Uterine smooth muscle cell (primary cell): Measurements from ENCODE around the gene LRP10. TPM values are rescaled to one million over a fixed set of nuclear protein-coding genes. Genes with fewer than 3 reads are reported as not detected.

Experiments
- total RNA-seq: library from RNA; depleted of rRNA; stranded (reverse); fragments of >200 nt; gene quantifications from 2 replicates; pipeline ENCODE4 v1.2.3, GENCODE V29; 2014

LRP10 gene
- total RNA-seq: 48.4 and 69.1 TPM in 2 replicates

GRCh38 chr14:22871224-22872032 lies at the start of gene LRP10:
LRP10 (plus strand) TSS chr14:22871740; CDS start chr14:22872304, 564 bp downstream.

GRCh38 chr14:22829661-22830442 lies 41.7 kb upstream of the LRP10 start, which contains the start of gene MRPL52:
MRPL52 (plus strand) TSS chr14:22829887; CDS start chr14:22829913, 26 bp downstream.

GRCh38 chr14:22836301-22837113 lies 35.0 kb upstream of the LRP10 start, which contains the start of gene MMP14:
MMP14 (plus strand) TSS chr14:22836585; CDS start chr14:22836818, 233 bp downstream.

GRCh38 chr14:22883173-22883976 lies 11.8 kb downstream of the LRP10 start, which contains the start of gene REM2:
REM2 (plus strand) TSS chr14:22883222; CDS start chr14:22883288, 66 bp downstream.

GRCh38 chr14:22918804-22919600 lies 47.5 kb downstream of the LRP10 start, which contains the start of gene RBM23:
RBM23 (minus strand) TSS chr14:22919149.

GRCh38 chr14:22929104-22929960 lies 57.8 kb downstream of the LRP10 start, which contains the start of gene PRMT5:
PRMT5 (minus strand) TSS chr14:22929376; CDS start chr14:22929361, 15 bp downstream.

Other genes starting within 250 kb of the LRP10 start
- not detected in 2 replicates for gene OR6J1, start 227.4 kb upstream of the LRP10 start, total RNA-seq
- gene OXA1L, start 105.1 kb upstream of the LRP10 start, total RNA-seq: 31.2 and 35.9 TPM in 2 replicates
- gene SLC7A7, start 56.3 kb upstream of the LRP10 start, total RNA-seq: 1.3 and 2.9 TPM in 2 replicates
- 41.7 and 64.5 TPM in 2 replicates for gene MRPL52, start 41.9 kb upstream of the LRP10 start, total RNA-seq
- gene MMP14, start 35.2 kb upstream of the LRP10 start, total RNA-seq: 519 and 576 TPM in 2 replicates
- gene REM2, start 11.5 kb downstream of the LRP10 start, total RNA-seq: 0.12 and 0.22 TPM in 2 replicates
- 70.1 and 82.8 TPM in 2 replicates for gene RBM23, start 47.4 kb downstream of the LRP10 start, total RNA-seq
- gene PRMT5, start 57.6 kb downstream of the LRP10 start, total RNA-seq: 73.1 and 88.4 TPM in 2 replicates
- gene HAUS4, start 85.3 kb downstream of the LRP10 start, total RNA-seq: 33.9 and 47.9 TPM in 2 replicates
- gene AJUBA, start 110.8 kb downstream of the LRP10 start, total RNA-seq: 30.9 and 65.7 TPM in 2 replicates
- gene C14orf93, start 138.4 kb downstream of the LRP10 start, total RNA-seq: 8.0 and 10.0 TPM in 2 replicates
- gene PSMB5, start 163.2 kb downstream of the LRP10 start, total RNA-seq: 189 and 247 TPM in 2 replicates
- gene PSMB11, start 170.5 kb downstream of the LRP10 start, total RNA-seq: not detected in 2 replicates
- gene CDH24, start 185.8 kb downstream of the LRP10 start, total RNA-seq: 6.1 and 12.2 TPM in 2 replicates
- 64.9 and 97.8 TPM in 2 replicates for gene ACIN1, start 223.4 kb downstream of the LRP10 start, total RNA-seq
- 40.9 and 50.7 TPM in 2 replicates for gene C14orf119, start 223.8 kb downstream of the LRP10 start, total RNA-seq
- 0.11 and 0.25 TPM in 2 replicates for gene CIROP, start 233.2 kb downstream of the LRP10 start, total RNA-seq
- not detected in 2 replicates for gene CEBPE, start 247.5 kb downstream of the LRP10 start, total RNA-seq